Stomach (tissue), 9 donors: ENCODE data around the gene SULT1A3. TPM values are rescaled to one million over a fixed set of nuclear protein-coding genes. Genes with fewer than 3 reads are reported as not detected.
"Not testable (repeated sequence)": the region's sequence is repeated elsewhere in the genome, so short reads cannot be mapped to it uniquely, and the experiment has no call there.

Source experiments
- DNase-seq, 2 donors: peaks; one replicate each; pipeline versions ENCODE4 v3.0.0 to v3.0.0-alpha.2; 2013 to 2019
- H3K27ac ChIP-seq, 5 donors: fragments of 200-600 bp in 4 of 5; sonication (generic) in 4 of 5; one replicate each; pipeline ENCODE4 v1.5.1; 2013 to 2019; ENCODE audit warnings: mild to moderate bottlenecking in 1 of 5, moderate library complexity in 1 of 5
- H3K27me3 ChIP-seq, 3 donors: fragments of 200-600 bp; sonication (generic); one replicate each; pipeline ENCODE4 v1.5.1; 2017 to 2019; ENCODE audit warnings: mixed run types in 1 of 3
- H3K36me3 ChIP-seq, 4 donors: fragments of 200-600 bp; sonication (generic); 1 replicate in 3 of 4; 2 replicates in 1 of 4; pipeline ENCODE4 v1.5.1; 2016 to 2019
- H3K4me1 ChIP-seq, 4 donors: fragments of 200-600 bp; sonication (generic); one replicate each; pipeline ENCODE4 v1.5.1; 2016 to 2019
- H3K4me3 ChIP-seq, 4 donors: fragments of 200-600 bp; sonication (generic) in 3 of 4; one replicate each; pipeline ENCODE4 v1.5.1; 2016 to 2019; ENCODE audit warnings: mild to moderate bottlenecking in 1 of 4
- H3K9me3 ChIP-seq, 4 donors: fragments of 200-600 bp; sonication (generic); one replicate each; pipeline ENCODE4 v1.5.1; 2016 to 2019
- CTCF ChIP-seq, 7 experiments: fragments of 450-650 bp in 4 of 7; fragments of 200-600 bp in 3 of 7; sonication (generic) in 3 of 7; IDR thresholded peaks; one replicate each; pipeline ENCODE4 v1.5.1; 2016 to 2019; ENCODE audit warnings: antibody characterized with exemption in 7 of 7, control low read depth in 2 of 7, mild to moderate bottlenecking in 1 of 7
- EP300 ChIP-seq: sonication (generic); formaldehyde crosslinking; IDR thresholded peaks from one replicate; pipeline ENCODE4 v1.6.1; 2017; ENCODE audit warnings: antibody characterized with exemption
- POLR2A ChIP-seq, 4 donors: fragments of 450-650 bp; IDR thresholded peaks; one replicate each; pipeline ENCODE4 v1.6.1; 2016; ENCODE audit warnings: antibody characterized with exemption in 4 of 4, control low read depth in 2 of 4, mild to moderate bottlenecking in 1 of 4, moderate library complexity in 1 of 4
- POLR2AphosphoS5 ChIP-seq, 3 donors: sonication (generic); formaldehyde crosslinking; IDR thresholded peaks; one replicate each; pipeline ENCODE4 v1.6.1; 2016; ENCODE audit warnings: antibody characterized with exemption in 3 of 3
- WGBS, 5 donors: extraction: QIAGEN DNeasy Blood & Tissue Kit in 3 of 5; methylation state at CpG; one replicate each; pipeline versions ENCODE4 v1.1.5 to v1.1.7; 2013 to 2018; 5-methylcytosine and 5-hydroxymethylcytosine counted together
- intact Hi-C: fragments of 100-400 bp; cut with DNase I; formaldehyde crosslinking; loops from one replicate; pipeline ENCODE4 v1.15.1; 2023; ENCODE audit warnings: low total_unique reads
- polyA plus RNA-seq, 3 donors: library from polyadenylated mRNA; stranded (reverse); fragments of 200-250 nt; gene quantifications; one replicate each; pipeline ENCODE4 v1.2.3, GENCODE V29; 2013
- total RNA-seq, 5 donors: library from RNA; depleted of rRNA; stranded (reverse); fragments of >200 nt; gene quantifications; one replicate each; pipeline versions ENCODE4 v1.1.0 to v1.2.3, GENCODE V29; 2014 to 2016
- donor health status: healthy with polysubstance abuse.
- donor health status: Bipolar disorder and iron deficiency.
- donor health status: healthy.

Gene SULT1A3
- total and polyA plus RNA-seq, 8 donors, result 4.2 to 118 (median 47.7) TPM

- TF ChIP-seq POLR2AphosphoS5 (IDR thresholded peaks at IDR 0.05) (no peak), POLR2A (IDR thresholded peaks at IDR 0.05) (no peak), CTCF (IDR thresholded peaks at IDR 0.05) (no peak), EP300 (no peak)
These were observed 26.0 kb upstream of the SULT1A3 start for GRCh38 chr16:30173054-30173453.

GRCh38 chr16:30176876-30177275 lies 22.2 kb upstream of the SULT1A3 start:
- H3K4me3 ChIP-seq, H3K27ac ChIP-seq, DNase-seq, intact Hi-C loops, H3K9me3 ChIP-seq, H3K27me3 ChIP-seq, H3K36me3 ChIP-seq, H3K4me1 ChIP-seq: not testable (repeated sequence)
- WGBS, 5 donors, result 81 to 93% (median 90%) methylated on average over 6 of the region's 6 CpGs

More at GRCh38 chr16:30173054-30173453, 26.0 kb upstream of the SULT1A3 start:
- Histone ChIP-seq H3K4me3 (no peak overlapping the region), H3K27me3 (no peaks in the 10 kb centered on the region), H3K36me3 (no peaks in the 10 kb centered on the region), H3K27ac (no peak overlapping the region), H3K9me3 (no peaks in the 10 kb centered on the region), H3K4me1 (no peaks in the 10 kb centered on the region)
- intact Hi-C loops, result no loop called here
- no peak for DNase-seq
- WGBS, 5 donors, result 78 to 92% (median 86%) methylated on average over 7 of the region's 7 CpGs

GRCh38 chr16:30179195-30179594 lies 19.9 kb upstream of the SULT1A3 start:
- no peak overlapping the region for H3K4me3 ChIP-seq
- H3K36me3 ChIP-seq, result no peaks in the 10 kb centered on the region
- H3K4me1 ChIP-seq, result peaks cover 7 to 23% (median 16%) of the 10 kb centered on the region in 4 donors
- intact Hi-C loops, result no loop called here
- DNase-seq, result no peak
- H3K27ac ChIP-seq, result no peak overlapping the region
- 95 to 98% (median 96%) methylated on average over 4 of the region's 4 CpGs for WGBS, 5 donors
- TF ChIP-seq EP300, result no peak
- TF ChIP-seq POLR2AphosphoS5 (IDR thresholded peaks at IDR 0.05), result no peak
- TF ChIP-seq POLR2A (IDR thresholded peaks at IDR 0.05), result no peak
- TF ChIP-seq CTCF (IDR thresholded peaks at IDR 0.05), result no peak
- no peaks in the 10 kb centered on the region for H3K9me3 ChIP-seq
- no peaks in the 10 kb centered on the region for H3K27me3 ChIP-seq

GRCh38 chr16:30179931-30180330 lies 19.1 kb upstream of the SULT1A3 start:
- Histone ChIP-seq H3K9me3 (no peaks in the 10 kb centered on the region), H3K4me1 (peaks cover 7 to 23% (median 19%) of the 10 kb centered on the region in 4 donors), H3K27me3 (no peaks in the 10 kb centered on the region), H3K4me3 (no peak overlapping the region), H3K36me3 (no peaks in the 10 kb centered on the region), H3K27ac (no peak overlapping the region)
- DNase-seq, result no peak
- 93 to 96% (median 94%) methylated on average over 8 to 9 of the region's 9 CpGs for WGBS, 5 donors
- intact Hi-C loops, result no loop called here
- TF ChIP-seq CTCF (IDR thresholded peaks at IDR 0.05), result no peak
- no peak for TF ChIP-seq EP300
- TF ChIP-seq POLR2A (IDR thresholded peaks at IDR 0.05), result no peak
- TF ChIP-seq POLR2AphosphoS5 (IDR thresholded peaks at IDR 0.05), result no peak

GRCh38 chr16:30180741-30181140 lies 18.3 kb upstream of the SULT1A3 start:
- no peak for DNase-seq
- intact Hi-C loops, result no loop called here
- TF ChIP-seq EP300 (no peak), POLR2A (IDR thresholded peaks at IDR 0.05) (no peak), POLR2AphosphoS5 (IDR thresholded peaks at IDR 0.05) (no peak), CTCF (IDR thresholded peaks at IDR 0.05) (no peak)
- Histone ChIP-seq H3K27me3 (no peaks in the 10 kb centered on the region), H3K4me1 (peaks cover 7 to 23% (median 19%) of the 10 kb centered on the region in 4 donors), H3K36me3 (no peaks in the 10 kb centered on the region), H3K9me3 (no peaks in the 10 kb centered on the region), H3K27ac (no peak overlapping the region), H3K4me3 (no peak overlapping the region)
- 67 to 85% (median 74%) methylated on average over 3 of the region's 3 CpGs for WGBS, 5 donors
